EH (cell line): ENCODE data around the gene PGM3.
"Not testable (repeated sequence)": the region's sequence is repeated elsewhere in the genome, so short reads cannot be mapped to it uniquely, and the experiment has no call there.

Experiments
- DNase-seq: peaks from one replicate; pipeline ENCODE4 v3.0.0-alpha.2; 2015; ENCODE audit warnings: low read depth

PGM3 gene, protein sequence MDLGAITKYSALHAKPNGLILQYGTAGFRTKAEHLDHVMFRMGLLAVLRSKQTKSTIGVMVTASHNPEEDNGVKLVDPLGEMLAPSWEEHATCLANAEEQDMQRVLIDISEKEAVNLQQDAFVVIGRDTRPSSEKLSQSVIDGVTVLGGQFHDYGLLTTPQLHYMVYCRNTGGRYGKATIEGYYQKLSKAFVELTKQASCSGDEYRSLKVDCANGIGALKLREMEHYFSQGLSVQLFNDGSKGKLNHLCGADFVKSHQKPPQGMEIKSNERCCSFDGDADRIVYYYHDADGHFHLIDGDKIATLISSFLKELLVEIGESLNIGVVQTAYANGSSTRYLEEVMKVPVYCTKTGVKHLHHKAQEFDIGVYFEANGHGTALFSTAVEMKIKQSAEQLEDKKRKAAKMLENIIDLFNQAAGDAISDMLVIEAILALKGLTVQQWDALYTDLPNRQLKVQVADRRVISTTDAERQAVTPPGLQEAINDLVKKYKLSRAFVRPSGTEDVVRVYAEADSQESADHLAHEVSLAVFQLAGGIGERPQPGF

DNA sequence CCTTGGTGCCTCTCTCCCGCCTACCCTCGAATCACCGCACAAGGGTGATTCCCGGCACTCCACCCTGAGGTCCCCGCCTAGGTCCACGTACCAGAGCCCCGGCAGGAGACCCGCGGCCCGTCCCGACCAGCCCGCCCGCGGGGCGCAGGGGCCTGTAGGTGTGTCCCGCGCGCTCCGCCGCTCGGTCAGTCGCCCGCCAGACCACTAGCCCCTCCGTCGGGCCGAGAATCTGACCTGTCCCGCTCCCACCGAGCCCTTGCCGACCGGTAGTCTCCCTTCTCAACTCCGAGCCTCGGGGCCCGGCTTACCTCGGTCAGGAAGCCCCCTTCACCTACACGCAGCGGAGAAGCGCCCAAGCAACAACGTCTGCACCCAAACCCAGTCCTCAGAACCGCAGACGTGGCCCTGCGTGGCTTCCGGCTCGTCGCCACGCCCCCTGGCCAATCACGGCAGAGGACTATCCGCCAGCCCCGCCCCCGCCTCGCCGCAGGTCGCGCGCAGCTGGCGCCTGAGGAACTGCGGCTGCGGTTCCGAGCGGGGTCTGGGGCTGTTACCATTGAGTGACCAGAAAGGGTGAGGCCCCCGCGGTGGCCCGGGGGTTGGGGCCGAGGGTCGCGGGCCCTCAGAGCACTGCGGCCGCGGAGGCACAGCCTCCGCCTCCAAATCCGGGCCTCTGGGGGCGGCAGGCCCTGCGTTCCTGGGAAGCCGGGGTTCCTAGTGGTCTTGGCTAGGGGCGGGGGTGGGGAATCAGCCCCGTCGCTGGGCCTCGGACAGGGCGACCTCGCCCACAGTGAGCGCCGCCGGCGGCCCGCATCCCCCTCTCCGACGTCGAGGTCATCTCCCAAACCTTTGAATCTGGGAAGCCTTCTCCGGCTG lies at the start of gene PGM3, which contains the start of gene RWDD2A:
Gene PGM3 (minus strand): TSS at position 395 of the 876 bp plus-strand sequence. CDS start 2,253 bp downstream, outside the sequence.
Gene RWDD2A (plus strand): TSS at position 487 of the 876 bp plus-strand sequence. CDS start 1,095 bp downstream, outside the sequence.
- peak; percentile 89 for DNase-seq

DNA sequence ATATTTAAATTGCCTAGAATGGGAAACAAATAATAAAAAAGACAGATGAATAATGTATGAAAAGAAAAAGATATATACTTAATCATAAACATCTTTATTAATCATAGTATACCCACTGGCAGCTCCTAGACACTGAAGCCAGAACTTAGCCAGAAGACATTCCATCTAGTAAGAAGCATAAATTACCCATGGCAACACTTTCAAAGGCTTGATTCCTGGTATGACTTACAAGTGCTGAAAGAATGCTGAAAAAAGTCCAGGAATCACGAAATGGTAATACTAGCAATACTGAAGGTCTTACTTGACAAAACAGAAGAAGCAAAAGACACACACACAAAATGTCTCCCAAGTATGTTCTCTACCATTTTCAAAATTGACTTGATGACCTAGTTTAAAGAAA lies 38.1 kb upstream of the PGM3 start:
- DNase-seq, result peak; percentile 75

DNA sequence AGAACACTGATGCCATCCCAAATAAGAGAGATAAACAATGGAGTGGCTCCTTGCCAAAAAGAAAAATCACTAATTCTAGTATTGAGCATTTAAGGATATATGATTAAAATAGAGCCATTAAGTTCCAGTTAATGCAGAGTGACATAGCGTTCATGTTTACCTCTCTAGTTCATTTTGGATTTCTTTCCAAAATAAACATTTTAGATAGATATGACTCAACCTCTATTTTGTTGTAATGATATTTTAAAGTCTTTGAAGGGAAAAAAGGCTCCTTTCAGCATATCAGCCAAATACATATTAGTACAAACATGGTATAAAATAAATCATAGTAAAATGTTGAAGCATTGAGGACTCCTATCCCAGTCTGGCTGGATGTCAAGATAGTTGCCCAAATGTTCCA lies 33.5 kb upstream of the PGM3 start:
- DNase-seq, result peak; percentile 13

DNA sequence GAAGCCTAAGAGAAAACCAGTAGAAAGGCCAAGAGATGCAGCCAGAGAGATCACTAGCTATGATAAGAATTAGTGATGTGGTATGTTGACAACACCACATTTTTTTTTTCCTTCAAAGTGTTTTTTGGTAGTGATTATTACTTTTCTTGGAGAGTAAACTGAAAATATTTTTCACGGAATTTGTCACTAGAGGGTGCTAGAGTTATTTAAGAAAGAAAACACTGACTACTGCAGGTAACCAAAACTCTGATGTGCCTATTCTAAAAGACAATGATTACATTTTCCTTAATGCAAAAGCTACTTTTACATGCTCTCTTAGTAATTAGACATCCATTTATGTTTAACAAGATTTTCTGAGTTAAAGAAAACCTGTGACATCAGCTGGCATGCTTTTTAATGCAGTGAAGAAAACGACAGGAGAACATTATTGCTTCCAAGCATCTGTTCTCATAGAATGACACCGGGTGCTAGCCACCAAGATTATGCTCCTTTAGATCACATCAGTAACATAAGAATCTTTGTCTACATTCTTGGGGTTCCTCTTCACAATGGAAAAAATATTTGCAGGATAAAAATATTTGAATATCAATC lies 28.9 kb upstream of the PGM3 start:
- peak; percentile 52 for DNase-seq

DNA sequence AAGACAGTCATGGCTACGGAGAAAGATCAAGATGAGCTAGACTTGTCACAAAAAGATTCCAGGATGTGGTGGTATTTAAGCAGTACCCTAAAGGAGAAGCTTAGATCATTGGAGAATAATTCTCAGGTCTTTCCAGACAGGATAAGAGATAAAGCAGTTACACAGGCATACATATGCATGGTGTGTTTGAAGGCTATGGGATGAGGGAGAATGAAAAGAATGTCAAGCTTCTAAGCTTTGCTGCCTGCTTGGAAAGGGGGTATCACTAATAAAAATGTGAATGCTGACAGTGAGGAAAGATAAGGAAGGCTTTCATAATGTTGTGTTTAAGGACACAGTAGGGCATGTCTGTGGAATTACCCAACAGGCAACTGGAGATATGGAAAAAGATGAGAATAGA lies 28.2 kb upstream of the PGM3 start:
- peak; percentile 36 for DNase-seq

DNA sequence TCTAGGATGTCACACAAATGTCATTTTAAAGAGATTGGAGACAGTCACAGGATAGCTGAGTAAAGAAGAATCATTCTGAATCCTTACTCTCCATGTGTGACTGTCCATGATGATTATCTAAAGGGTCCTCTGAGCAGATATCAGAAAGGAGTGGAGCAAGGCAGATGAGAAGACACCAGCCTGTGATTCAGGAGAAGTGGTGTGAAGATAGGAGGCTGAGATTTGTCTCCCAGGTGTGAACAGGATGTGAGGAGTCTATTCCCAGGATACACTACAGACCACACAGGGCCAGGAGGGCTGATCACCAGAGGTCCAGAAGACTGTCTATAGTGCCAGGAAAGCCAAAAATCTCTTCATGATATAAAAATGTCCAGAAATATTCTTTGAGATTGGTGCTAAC lies 27.1 kb upstream of the PGM3 start:
- DNase-seq, result no peak

DNA sequence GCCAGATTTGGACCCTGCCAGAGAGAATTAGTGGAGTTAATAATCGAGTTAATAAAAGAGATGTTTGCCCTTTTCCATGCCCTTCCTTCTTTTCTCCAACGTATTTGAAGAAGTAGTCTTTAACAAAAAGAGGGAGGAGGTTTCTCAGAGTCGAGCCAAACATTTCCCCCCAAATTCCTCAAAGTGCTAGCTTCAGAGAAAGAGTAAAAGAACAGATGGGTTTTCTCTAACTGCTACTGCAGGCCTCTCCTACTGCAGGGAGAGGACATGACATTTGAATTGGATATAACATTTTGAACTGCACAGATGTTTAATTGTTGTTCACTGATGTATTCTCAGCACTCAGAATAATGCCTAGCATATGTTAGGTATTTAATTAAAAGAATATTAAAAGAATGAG lies 25.6 kb upstream of the PGM3 start:
- no peak for DNase-seq

DNA sequence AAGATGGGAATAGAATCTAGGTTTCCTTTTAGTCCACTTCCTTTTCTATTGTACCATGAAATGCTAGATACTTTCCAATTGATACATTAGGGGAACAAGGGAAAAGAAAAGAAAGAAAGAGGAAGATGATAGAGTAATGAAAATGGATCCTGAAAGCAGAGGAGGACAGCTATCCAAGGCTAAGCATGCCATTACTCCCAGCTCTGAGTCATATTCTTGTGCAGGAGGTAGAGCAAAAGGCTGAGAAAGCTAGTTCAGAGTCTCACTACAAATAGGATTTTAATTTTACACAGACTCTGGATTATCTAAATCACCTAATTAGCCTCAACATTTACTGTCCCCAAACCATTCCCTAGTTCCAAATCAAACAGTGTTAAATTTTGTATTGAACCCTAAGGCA lies 23.7 kb upstream of the PGM3 start:
- peak; percentile 21 for DNase-seq

DNA sequence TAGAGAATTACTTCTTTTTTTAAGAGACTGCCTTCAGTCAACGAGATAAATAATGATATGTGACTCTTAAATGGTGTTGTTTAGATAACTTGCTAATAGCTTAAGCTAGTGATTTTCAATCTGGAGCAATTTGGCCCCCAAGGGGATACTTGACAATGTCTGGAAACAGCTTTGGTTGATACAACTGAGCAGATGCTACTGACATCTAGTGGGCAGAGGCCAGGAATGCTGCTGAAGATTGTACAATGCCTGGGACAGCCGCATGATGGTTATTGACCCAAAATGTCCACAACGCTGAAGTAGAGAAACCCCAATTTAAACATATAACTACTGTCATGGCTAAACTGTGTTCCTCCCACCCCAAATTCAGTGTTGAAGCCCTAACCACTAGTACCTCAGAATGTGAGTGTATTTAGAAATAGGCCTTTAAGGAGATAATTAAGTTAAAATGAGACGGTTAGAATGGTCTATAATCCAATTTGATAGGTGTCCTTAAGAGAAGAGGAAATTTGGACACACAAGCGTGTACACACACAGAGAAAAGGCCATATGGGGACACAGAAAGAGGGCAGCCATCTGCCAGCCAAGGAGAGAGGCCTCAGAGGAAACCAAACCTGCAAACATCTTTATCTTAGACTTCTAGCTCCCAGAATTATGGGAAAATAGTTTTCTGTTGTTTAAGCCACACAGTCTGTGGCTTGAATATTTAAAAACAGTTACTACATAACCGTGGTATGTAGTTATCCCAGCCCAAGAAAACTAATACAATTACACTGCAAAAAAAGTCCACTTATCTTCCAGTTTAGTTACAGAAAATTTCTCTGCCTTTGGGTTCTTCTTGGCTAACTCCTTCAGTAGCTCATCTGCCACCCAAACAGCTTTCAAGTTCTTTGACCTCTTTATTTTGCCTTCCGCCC lies 22.3 kb upstream of the PGM3 start:
- peak; percentile 79 for DNase-seq

DNA sequence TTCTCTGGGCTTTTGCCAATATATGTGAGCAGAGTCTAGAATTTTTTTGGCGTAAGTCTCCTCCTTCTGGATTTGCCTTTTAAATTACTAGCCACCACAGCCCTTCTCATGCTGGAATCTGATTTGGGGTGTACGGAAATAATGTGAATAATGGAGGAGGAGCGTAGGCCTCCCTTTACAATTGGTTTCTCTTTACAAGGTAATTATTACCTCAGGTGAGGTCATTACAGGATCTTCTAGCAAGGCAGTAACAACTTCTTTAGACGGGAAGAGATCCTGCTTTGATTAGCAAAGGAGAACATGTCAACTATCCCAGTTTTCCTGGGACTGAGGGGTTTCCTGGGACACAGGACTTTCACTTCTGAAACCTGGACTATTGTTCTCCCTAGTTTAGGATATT lies 9.0 kb upstream of the PGM3 start:
- DNase-seq, result no peak

DNA sequence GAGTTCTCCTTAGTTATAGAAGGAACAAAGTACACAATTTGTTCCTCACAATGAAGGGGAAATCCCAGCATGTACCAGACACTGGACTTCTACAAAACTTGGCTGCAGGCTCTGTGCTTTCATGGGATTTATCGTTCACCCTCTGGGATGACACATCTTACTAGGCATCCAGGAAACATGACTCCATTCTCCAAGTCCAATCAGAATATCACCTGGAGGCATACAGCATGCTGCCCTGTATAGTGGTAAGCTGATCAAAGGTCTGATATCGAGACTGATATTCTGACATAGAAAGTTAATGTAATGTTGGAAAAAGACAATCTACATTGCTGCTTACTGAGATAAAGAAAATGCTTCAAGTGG lies 6.8 kb upstream of the PGM3 start:
- DNase-seq, result peak; percentile 75

DNA sequence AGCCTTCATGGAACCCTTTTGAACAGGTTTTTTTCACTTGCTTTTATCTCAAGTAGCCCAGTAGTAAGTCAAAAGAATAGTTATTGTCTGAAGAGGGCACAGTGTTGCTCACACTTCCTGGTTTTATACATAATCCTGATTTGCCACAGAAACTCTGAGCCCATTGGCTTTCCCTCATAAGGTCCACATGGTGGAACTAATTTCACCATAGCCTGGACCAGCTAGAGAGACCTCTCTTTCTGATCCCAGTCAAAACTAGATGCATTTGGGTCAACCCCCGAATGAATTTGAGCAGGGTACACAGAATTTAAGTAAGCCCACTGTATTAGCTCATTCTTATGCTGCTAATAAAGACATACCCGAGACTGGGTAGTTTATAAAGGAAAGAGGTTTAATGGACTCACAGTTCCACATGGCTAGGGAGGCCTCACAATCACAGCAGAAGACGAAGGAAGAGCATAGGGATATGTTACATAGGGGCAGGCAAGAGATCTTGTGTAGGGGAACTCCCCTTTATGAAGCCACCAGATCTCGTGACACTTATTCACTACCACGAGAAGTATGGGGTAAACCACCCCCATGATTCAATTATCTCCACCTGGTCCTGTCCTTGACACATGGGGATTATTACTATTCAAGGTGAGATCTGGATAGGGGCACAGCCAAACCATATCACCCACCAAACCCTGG lies 6.3 kb upstream of the PGM3 start:
- DNase-seq, result no peak

DNA sequence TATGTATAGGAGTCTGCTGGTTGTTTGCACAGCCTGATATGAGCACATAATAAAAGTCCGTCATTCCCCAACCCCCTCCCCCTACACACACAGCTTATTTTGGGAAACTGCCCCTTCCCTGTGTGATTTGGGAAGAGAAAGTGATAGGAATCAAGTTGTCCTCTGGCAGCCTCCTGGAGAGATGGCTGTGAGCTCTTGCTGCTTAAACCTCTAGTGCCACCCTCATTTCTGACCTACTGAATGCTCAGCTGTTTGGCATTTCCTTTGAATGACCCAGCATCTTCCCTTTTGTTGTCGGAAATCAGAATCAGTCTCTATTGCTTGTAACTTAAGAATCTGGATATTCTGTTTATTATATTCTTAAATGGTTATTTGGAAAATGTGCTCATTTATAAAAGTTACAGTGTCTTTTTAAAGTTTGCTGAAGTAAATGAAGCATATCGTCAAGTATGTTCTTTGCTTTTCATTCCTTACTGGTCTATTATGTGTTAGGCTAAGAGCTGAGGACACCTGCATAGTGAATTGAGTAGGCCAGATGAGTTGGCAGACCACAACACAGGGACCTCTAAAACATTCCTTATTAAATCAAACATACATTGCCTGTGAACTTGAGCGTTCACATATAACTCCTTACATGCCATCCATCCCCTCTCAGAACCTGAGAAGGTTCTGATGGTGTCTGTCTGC lies 5.6 kb upstream of the PGM3 start:
- peak; percentile 80 for DNase-seq

DNA sequence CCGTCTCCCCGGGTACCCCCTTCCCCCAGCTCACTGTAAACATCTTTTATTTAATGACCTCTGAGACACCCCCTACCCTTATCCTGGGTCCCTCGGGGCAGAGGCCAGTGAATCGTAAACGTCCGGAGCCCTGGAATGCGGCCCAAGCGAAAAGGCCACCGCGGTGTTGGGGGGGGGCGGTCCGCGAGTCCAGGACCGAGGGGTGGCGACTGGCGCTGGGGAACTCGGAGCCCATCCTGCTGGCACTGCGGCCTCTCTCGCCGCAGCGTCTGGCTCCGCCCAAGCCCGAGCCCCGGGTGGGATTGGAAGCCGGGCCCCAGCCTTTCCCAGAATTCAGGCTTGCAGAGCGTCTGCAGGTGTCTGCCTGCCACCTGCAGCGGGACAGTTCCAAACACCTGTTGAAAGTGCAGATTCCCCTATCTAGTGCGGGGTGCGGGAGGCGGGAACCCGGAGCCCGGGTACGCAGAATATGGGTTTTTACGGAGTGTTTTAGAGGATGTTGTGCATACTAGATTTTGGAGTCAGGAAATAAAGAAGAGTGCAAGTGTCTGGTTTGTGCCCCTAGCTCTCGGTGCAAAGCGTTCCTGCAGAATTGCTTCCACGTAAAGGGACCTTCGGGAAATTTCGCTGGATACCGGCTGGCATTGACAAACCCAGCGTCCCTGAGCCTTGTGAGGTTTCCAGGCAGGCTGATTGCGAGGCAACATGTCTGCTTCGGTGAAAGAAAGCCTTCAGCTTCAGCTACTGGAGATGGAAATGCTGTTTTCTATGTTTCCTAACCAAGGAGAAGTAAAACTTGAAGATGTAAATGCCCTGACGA lies 892 bp upstream of the PGM3 start:
- DNase-seq, result peak; percentile 47

DNA sequence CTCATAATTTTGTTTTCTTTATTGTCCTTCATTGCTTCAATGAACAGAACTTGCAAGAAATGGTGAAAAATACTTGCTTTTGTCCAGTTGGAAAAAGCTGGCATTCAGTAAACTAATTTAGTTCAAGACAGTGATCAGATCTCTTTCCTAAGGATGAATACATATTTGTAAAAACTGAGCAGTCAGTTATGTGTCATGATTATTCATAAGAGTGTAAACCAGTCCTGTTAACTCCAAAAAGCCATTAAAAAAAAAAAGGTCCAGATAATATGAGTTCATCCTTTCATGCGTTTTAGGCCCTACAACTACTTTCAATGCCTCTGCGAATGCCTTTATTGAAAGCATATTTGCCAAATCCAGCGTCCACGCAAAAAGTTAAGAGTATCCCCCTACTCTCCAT lies 609 bp downstream of the PGM3 start:
- DNase-seq, result no peak

DNA sequence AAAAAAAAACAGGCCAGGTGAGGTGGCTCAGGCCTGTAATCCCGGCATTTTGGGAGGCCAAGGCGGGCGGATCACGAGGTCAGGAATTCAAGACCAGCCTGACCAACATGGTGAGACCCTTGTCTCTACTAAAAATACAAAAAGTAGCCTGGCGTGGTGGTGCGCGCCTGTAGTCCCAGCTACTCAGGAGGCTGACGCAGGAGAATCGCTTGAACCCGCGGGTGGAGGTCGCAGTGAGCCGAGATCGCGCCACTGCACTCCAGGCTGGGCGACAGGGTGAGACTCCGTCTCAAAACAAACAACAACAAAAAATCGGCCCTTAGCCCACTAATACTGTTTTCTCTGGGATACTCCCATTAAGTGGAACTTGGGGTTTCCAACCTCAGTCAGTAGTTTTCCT lies 1.1 kb downstream of the PGM3 start:
- not testable (repeated sequence) for DNase-seq

DNA sequence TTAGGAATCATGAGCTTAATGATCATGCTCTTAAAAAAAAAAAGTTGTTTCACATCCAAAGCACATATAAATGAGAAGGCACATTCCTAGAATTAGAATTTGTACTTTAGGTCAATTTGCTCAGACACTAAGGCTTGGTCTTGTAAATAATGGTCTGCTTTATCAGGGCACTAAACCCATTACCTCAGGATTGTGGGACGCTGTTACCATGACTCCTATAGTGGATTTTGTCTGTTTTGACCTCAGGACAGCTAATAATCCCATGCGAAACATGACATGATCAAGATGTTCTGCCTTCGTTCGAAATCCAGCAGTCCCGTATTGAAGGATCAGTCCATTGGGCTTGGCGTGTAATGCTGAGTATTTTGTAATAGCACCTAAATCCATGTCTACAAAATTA lies 2.4 kb downstream of the PGM3 start:
- DNase-seq, result no peak

DNA sequence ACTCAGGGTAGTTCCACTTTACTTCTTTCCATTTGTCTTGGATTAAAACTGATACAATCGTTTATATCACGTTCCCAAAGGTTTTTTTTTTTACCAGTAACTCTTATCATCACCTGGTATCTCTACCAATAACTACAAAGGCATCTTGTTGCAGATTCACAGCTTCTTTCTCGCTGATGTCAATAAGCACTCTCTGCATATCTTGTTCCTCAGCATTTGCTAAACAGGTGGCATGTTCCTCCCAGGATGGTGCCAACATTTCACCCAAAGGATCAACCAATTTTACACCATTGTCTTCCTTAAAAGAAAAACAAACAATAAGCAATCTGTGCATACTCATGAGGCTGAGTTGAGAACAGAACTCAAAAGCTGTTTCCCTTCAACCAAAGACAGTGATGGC lies 4.6 kb downstream of the PGM3 start:
- DNase-seq, result no peak

DNA sequence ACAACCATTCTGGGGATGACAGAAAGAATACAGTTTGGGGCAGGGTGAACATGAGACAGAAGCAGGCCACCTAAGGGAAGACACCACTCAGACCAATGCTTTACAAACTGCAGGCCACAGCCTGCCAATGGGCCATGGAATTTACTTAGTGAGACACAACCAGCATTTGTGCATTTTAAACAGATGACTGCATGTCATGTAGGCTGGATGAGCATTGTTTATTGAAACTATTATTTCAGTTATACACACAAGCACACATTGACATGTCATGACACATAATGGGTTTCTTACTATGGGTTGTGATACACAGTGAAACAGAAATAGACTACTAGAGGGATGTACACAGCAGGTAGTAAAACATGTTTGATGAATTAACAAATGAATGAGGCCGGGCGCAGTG lies 8.0 kb downstream of the PGM3 start:
- DNase-seq, result peak; percentile 18
